AG04450 (cell line): ENCODE results near the gene DLX4. TPM values are rescaled to one million over a fixed set of nuclear protein-coding genes. Genes with fewer than 3 reads are reported as not detected.

Experiments
- CTCF ChIA-PET: fragments of 300-600, 350-600 bp; formaldehyde crosslinking; extraction: SDS; loops from one replicate; lab custom pipeline; 2022; ENCODE audit warnings: antibody characterized with exemption, inconsistent platforms; lab: Charles Lee
- POLR2A ChIA-PET: fragments of 350-600 bp; formaldehyde crosslinking; extraction: SDS; loops from one replicate; lab custom pipeline; 2021; ENCODE audit warnings: antibody characterized with exemption, inconsistent platforms; lab: Yijun Ruan, JAX
- DNase-seq: peaks from one replicate; pipeline ENCODE4 v3.0.0-alpha.2; 2011; ENCODE audit warnings: low read depth, low spot score
- H3K27ac ChIP-seq: one replicate; pipeline ENCODE4 v1.5.1; 2012; ENCODE audit warnings: low read depth, low read length, control low read depth
- H3K27me3 ChIP-seq: one replicate; pipeline ENCODE4 v1.6.0; 2012; ENCODE audit warnings: low read length; ENCODE audit not compliant: control insufficient read depth, insufficient read depth
- H3K4me3 ChIP-seq: 2 replicates; pipeline ENCODE4 v1.5.1; 2011; ENCODE audit warnings: mild to moderate bottlenecking, low read depth, low read length, control low read depth
- H3K9me3 ChIP-seq: 2 replicates; pipeline ENCODE4 v1.5.1; 2012; ENCODE audit warnings: low read length; ENCODE audit not compliant: control insufficient read depth, insufficient read depth
- polyA plus RNA-seq: library from polyadenylated mRNA; depleted of rRNA; stranded (reverse); fragments of >200 nt; gene quantifications from 2 replicates; pipeline ENCODE4 v1.2.3, GENCODE V29; 2011
- TF ChIP-seq, protein P1 (sequence below): IDR thresholded peaks from 2 replicates; pipeline ENCODE4 v1.5.1; 2011; ENCODE audit warnings: low read depth, low read length, control low read depth, inconsistent platforms

The DLX4 gene
- polyA plus RNA-seq, 1 experiment = 0.15 TPM

DNA sequence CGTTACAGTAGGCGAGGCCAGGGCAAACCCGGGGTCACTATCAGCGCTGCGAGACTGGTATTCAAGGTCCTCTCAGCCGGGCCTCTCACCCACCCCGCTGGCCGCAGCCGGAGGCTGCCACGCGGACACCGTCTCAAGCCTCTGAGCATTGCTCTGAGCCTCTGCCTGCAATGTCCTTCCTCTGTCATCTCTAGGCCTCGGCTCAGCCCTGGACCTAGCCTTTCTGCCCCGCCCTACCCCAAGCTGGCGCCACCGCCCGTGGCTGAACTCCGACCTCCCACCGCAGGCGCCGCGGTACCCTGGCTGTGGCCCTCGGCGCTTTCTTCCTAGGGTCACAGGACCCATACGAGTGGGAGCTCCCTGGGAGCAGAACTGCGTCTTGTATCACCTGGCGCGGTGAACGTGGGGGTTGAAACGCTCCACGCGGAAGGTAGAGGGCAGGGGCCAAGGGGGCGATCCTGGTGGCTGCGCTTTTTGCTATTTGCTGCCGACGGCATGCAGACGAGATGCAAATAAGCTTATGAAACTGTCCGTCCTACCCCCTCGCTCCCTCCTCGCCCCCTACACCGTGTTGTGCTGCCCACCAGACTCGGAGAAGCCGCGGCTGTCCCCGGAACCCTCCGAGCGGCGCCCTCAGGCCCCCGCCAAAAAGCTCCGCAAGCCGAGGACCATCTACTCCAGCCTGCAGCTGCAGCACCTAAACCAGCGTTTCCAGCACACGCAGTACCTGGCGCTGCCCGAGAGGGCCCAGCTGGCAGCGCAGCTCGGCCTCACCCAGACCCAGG, 3.7 kb downstream of the DLX4 start:
- Histone ChIP-seq H3K9me3 (peaks cover 9% of the 10 kb centered on the region; the same call in 1 of the 2 replicates), H3K27me3 (peaks cover 98% of the 10 kb centered on the region), H3K27ac (no peak overlapping the region), H3K4me3 (no peak overlapping the region)
- ChIA-PET POLR2A (no interaction called here), CTCF (interaction anchor here (1.2 to 1.8 kb wide), 2 partner anchors 24 to 26 kb away, joined by 4 to 8 read pairs; no protein-coding TSS in a partner anchor)
- DNase-seq = no peak
- TF ChIP-seq, protein P1, sequence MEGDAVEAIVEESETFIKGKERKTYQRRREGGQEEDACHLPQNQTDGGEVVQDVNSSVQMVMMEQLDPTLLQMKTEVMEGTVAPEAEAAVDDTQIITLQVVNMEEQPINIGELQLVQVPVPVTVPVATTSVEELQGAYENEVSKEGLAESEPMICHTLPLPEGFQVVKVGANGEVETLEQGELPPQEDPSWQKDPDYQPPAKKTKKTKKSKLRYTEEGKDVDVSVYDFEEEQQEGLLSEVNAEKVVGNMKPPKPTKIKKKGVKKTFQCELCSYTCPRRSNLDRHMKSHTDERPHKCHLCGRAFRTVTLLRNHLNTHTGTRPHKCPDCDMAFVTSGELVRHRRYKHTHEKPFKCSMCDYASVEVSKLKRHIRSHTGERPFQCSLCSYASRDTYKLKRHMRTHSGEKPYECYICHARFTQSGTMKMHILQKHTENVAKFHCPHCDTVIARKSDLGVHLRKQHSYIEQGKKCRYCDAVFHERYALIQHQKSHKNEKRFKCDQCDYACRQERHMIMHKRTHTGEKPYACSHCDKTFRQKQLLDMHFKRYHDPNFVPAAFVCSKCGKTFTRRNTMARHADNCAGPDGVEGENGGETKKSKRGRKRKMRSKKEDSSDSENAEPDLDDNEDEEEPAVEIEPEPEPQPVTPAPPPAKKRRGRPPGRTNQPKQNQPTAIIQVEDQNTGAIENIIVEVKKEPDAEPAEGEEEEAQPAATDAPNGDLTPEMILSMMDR = no peak

DNA sequence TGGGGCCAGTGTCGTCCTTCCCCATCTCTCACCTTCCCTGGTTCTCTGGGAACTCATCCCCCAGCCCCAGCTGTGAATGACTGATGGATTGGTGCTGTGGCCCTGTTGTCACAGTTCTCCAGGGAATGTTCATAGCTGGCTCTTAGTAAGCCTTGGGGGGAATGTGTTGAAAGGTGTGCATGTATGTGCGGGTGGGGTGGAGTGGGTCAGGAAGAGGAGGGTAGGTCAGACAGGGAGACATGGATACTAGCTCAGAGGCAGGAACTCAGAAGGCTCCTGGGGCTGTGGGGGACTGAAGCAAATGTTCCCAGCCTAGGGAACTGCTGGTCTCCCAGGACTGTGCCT, 4.3 kb downstream of the DLX4 start:
- Histone ChIP-seq H3K9me3 (peaks cover 9% of the 10 kb centered on the region; the same call in 1 of the 2 replicates), H3K27ac (no peak overlapping the region), H3K27me3 (peaks cover 98% of the 10 kb centered on the region), H3K4me3 (no peak overlapping the region)
- DNase-seq = no peak
- ChIA-PET CTCF (interaction anchor here (1.2 to 1.8 kb wide), 2 partner anchors 23 to 25 kb away, joined by 4 to 8 read pairs; no protein-coding TSS in a partner anchor), POLR2A (no interaction called here)
- TF ChIP-seq, protein P1 = no peak

- POLR2A ChIA-PET = no interaction called here
- H3K4me3 ChIP-seq = no peak overlapping the region
- TF ChIP-seq, protein P1 = no peak
- CTCF ChIA-PET = no interaction called here
- no peak for DNase-seq
- peaks cover 91% of the 10 kb centered on the region for H3K27me3 ChIP-seq
- H3K27ac ChIP-seq = no peak overlapping the region
- H3K9me3 ChIP-seq = no peaks in the 10 kb centered on the region; the same call in 1 of the 2 replicates
Observed at GRCh38 chr17:49975531-49975930, 6.5 kb downstream of the DLX4 start.

GRCh38 chr17:49976163-49976827, 7.3 kb downstream of the DLX4 start:
- Histone ChIP-seq H3K9me3 (no peaks in the 10 kb centered on the region; the same call in 1 of the 2 replicates), H3K27ac (no peak overlapping the region), H3K4me3 (no peak overlapping the region), H3K27me3 (peaks cover 91% of the 10 kb centered on the region)
- CTCF ChIA-PET = no interaction called here
- no peak for DNase-seq
- POLR2A ChIA-PET = no interaction called here
- TF ChIP-seq, protein P1 = no peak

GRCh38 chr17:49976828-49977202, 7.8 kb downstream of the DLX4 start:
- Histone ChIP-seq H3K27me3 (peaks cover 89% of the 10 kb centered on the region), H3K9me3 (no peaks in the 10 kb centered on the region; the same call in 1 of the 2 replicates), H3K4me3 (no peak overlapping the region), H3K27ac (no peak overlapping the region)
- ChIA-PET CTCF (interaction anchor here (1.8 to 1.9 kb wide), 2 partner anchors 19 to 21 kb away, joined by 7 to 9 read pairs; no protein-coding TSS in a partner anchor), POLR2A (no interaction called here)
- TF ChIP-seq, protein P1 = no peak
- no peak for DNase-seq
